Stimulated activated CD8-positive, alpha-beta memory T cell treated with anti-CD3 and anti-CD28 coated beads, Interleukin-7, amount 100 ng/mL, for 24 hours (primary cell): ENCODE measurements around the gene C1orf116.
A peak's percentile ranks its signal among the peaks of the same experiment; 100 is the strongest.

Source experiments
- DNase-seq: peaks from one replicate; pipeline ENCODE4 v3.0.0-alpha.2; 2020; ENCODE audit warnings: low read depth

C1orf116 gene

GRCh38 chr1:206987873-206988272 lies 44.7 kb downstream of the C1orf116 start:
- DNase-seq: no peak

GRCh38 chr1:206986885-206987284 lies 45.7 kb downstream of the C1orf116 start:
- no peak for DNase-seq

- DNase-seq: no peak
Observed at GRCh38 chr1:206986402-206986801, 46.2 kb downstream of the C1orf116 start.

GRCh38 chr1:206985162-206985749 lies 47.3 kb downstream of the C1orf116 start:
- DNase-seq: no peak

- DNase-seq: peak; percentile 32
Observed at GRCh38 chr1:206982216-206982615, 50.3 kb downstream of the C1orf116 start.

GRCh38 chr1:206979379-206980043 lies 53.0 kb downstream of the C1orf116 start:
- no peak for DNase-seq

GRCh38 chr1:206978259-206978658 lies 54.3 kb downstream of the C1orf116 start:
- no peak for DNase-seq

GRCh38 chr1:206975306-206975705 lies 57.2 kb downstream of the C1orf116 start:
- no peak for DNase-seq

GRCh38 chr1:206974140-206974539 lies 58.4 kb downstream of the C1orf116 start:
- no peak for DNase-seq

- DNase-seq: no peak
Observed at GRCh38 chr1:206972728-206973127, 59.8 kb downstream of the C1orf116 start.

- no peak for DNase-seq
Observed at GRCh38 chr1:206971029-206971655, 61.4 kb downstream of the C1orf116 start.

GRCh38 chr1:206970446-206970845 lies 62.1 kb downstream of the C1orf116 start, which contains the start of gene FCAMR:
Gene FCAMR, minus strand, starts transcription at chr1:206970460. Its CDS starts 335 bp downstream, at chr1:206970125.
- no peak for DNase-seq

GRCh38 chr1:206969090-206969489 lies 63.5 kb downstream of the C1orf116 start:
- no peak for DNase-seq
